WTC11 (cell line): ENCODE results near the gene CD163L1. TPM values are rescaled to one million over a fixed set of nuclear protein-coding genes. Genes with fewer than 3 reads are reported as not detected.

Experiments used
- ATAC-seq: fragments of 200-7000 bp; cut with Tn5 transposase; 2 replicates; pipeline ENCODE4 v1.10.0; 2021; ENCODE audit warnings: mild to moderate bottlenecking, moderate library complexity
- CTCF ChIA-PET: fragments of 300-600 bp; sonication (Branson Sonifier 250); formaldehyde crosslinking; loops from one replicate; lab custom pipeline; 2021; ENCODE audit warnings: antibody characterized with exemption; lab: Charles Lee
- POLR2A ChIA-PET: fragments of 350-600 bp; sonication (Branson Sonifier 250); formaldehyde crosslinking; loops from one replicate; lab custom pipeline; 2021; ENCODE audit warnings: antibody characterized with exemption; lab: Charles Lee
- DNase-seq: peaks from one replicate; pipeline ENCODE4 v3.0.0; 2021; ENCODE audit warnings: low spot score
- H3K27ac Mint-ChIP-seq: 2 replicates; pipeline ENCODE4 v1.8.0; 2021; ENCODE audit warnings: mixed read lengths
- H3K27me3 Mint-ChIP-seq: 2 replicates; pipeline ENCODE4 v1.8.0; 2021; ENCODE audit warnings: low read depth, mild to moderate bottlenecking, moderate library complexity, mixed read lengths
- H3K36me3 Mint-ChIP-seq: 2 replicates; pipeline ENCODE4 v1.8.0; 2021; ENCODE audit warnings: mixed read lengths
- H3K4me1 Mint-ChIP-seq: 2 replicates; pipeline ENCODE4 v1.8.0; 2022; ENCODE audit warnings: mixed read lengths
- H3K4me3 Mint-ChIP-seq: 2 replicates; pipeline ENCODE4 v1.8.0; 2021; ENCODE audit warnings: mild to moderate bottlenecking, moderate library complexity, mixed read lengths
- H3K9me3 Mint-ChIP-seq: 2 replicates; pipeline ENCODE4 v1.8.0; 2021; ENCODE audit warnings: mixed read lengths
- E2F5 ChIP-seq: sonication (generic); formaldehyde crosslinking; IDR thresholded peaks from 2 replicates; pipeline ENCODE4 v1.8.1; 2022; ENCODE audit warnings: mild to moderate bottlenecking, moderate library complexity, missing genetic modification reagents
- FOXK1 ChIP-seq: sonication (generic); formaldehyde crosslinking; IDR thresholded peaks from 2 replicates; pipeline ENCODE4 v1.8.0; 2022; ENCODE audit warnings: mild to moderate bottlenecking, moderate library complexity, missing genetic modification reagents
- FOXP1 ChIP-seq: sonication (generic); formaldehyde crosslinking; IDR thresholded peaks from 2 replicates; pipeline ENCODE4 v1.8.0; 2022; ENCODE audit warnings: missing genetic modification reagents, mild to moderate bottlenecking, moderate library complexity, borderline replicate concordance
- MXD4 ChIP-seq: fragments of 250-450 bp; sonication (Bioruptor Pico); IDR thresholded peaks from 2 replicates; pipeline ENCODE4 v1.8.0; 2021; ENCODE audit warnings: mild to moderate bottlenecking, moderate library complexity, borderline replicate concordance
- PRRX2 ChIP-seq: fragments of 250-450 bp; sonication (Bioruptor Pico); IDR thresholded peaks from 2 replicates; pipeline ENCODE4 v1.8.0; 2021; ENCODE audit warnings: mild to moderate bottlenecking
- SMAD3 ChIP-seq: sonication (generic); formaldehyde crosslinking; IDR thresholded peaks from 2 replicates; pipeline ENCODE4 v1.8.0; 2022; ENCODE audit warnings: missing genetic modification reagents, mild to moderate bottlenecking, borderline replicate concordance
- SMAD4 ChIP-seq: sonication (generic); formaldehyde crosslinking; IDR thresholded peaks from 2 replicates; pipeline ENCODE4 v1.8.0; 2022; ENCODE audit warnings: mild to moderate bottlenecking, missing genetic modification reagents
- total RNA-seq: library from RNA; stranded (reverse); gene quantifications from 3 replicates; pipeline ENCODE4 v1.2.3, GENCODE V29; 2021
- TF ChIP-seq, protein P1 (sequence below): fragments of 250-450 bp; sonication (Bioruptor Pico); conservative IDR thresholded peaks from 2 replicates; pipeline ENCODE4 v1.9.0; 2021; ENCODE audit warnings: mild to moderate bottlenecking
- TF ChIP-seq, protein P2 (sequence below): sonication (generic); formaldehyde crosslinking; IDR thresholded peaks from 2 replicates; pipeline ENCODE4 v1.8.0; 2022; ENCODE audit warnings: missing genetic modification reagents
- TF ChIP-seq, protein P3 (sequence below): sonication (generic); formaldehyde crosslinking; IDR thresholded peaks from 2 replicates; pipeline ENCODE4 v1.8.0; 2022; ENCODE audit warnings: mild to moderate bottlenecking, missing genetic modification reagents
- TF ChIP-seq, protein P4 (sequence below): sonication (generic); formaldehyde crosslinking; IDR thresholded peaks from 2 replicates; pipeline ENCODE4 v1.8.0; 2023; ENCODE audit warnings: missing genetic modification reagents
- TF ChIP-seq, protein P5 (sequence below): sonication (generic); formaldehyde crosslinking; conservative IDR thresholded peaks from 2 replicates; pipeline ENCODE4 v1.8.1; 2023; ENCODE audit warnings: mild to moderate bottlenecking, low read depth, missing genetic modification reagents, moderate library complexity

CD163L1 gene
- total RNA-seq, 1 experiment from 2014 or later = 0.26 TPM

DNA sequence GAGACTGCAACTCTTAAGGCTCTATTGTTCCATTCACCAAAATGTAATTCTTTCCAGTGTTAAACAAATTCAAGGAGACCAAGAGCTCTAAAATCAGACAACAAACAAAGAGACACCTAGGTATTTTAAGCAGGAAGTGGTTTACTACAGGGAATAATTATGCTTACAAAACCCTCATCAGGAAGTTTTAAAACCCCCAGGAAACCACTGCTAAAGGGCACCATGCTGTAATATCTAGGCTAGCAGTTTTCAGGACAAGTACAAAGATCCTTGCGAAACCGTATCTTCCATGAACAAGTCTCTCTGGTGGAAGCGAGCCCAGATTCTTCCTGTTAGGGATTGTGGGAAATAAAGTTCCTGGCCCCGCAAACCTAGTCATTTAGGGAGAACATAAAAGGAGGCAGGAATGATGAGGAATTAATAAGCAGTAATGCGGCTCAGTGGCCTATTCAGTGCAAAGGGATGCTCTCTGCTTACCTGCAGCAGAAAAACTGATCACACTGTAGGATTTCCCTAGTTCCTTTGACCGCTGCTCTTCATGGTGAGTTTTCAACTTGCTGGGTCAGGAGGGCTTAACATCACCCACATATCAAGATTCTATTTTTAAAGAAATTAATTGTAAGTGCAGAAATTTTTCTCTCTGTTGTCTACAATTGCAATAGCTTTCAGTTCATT, 97.3 kb downstream of the CD163L1 start:
- H3K4me3 Mint-ChIP-seq = no peak overlapping the region
- H3K9me3 Mint-ChIP-seq = peaks cover 46% of the 10 kb centered on the region
- peaks cover 40% of the 10 kb centered on the region for H3K36me3 Mint-ChIP-seq
- H3K4me1 Mint-ChIP-seq = peaks cover 7% of the 10 kb centered on the region
- ChIA-PET CTCF (no interaction called here), POLR2A (no interaction called here)
- DNase-seq (no peak), ATAC-seq (no peak)
- TF ChIP-seq, protein P1, sequence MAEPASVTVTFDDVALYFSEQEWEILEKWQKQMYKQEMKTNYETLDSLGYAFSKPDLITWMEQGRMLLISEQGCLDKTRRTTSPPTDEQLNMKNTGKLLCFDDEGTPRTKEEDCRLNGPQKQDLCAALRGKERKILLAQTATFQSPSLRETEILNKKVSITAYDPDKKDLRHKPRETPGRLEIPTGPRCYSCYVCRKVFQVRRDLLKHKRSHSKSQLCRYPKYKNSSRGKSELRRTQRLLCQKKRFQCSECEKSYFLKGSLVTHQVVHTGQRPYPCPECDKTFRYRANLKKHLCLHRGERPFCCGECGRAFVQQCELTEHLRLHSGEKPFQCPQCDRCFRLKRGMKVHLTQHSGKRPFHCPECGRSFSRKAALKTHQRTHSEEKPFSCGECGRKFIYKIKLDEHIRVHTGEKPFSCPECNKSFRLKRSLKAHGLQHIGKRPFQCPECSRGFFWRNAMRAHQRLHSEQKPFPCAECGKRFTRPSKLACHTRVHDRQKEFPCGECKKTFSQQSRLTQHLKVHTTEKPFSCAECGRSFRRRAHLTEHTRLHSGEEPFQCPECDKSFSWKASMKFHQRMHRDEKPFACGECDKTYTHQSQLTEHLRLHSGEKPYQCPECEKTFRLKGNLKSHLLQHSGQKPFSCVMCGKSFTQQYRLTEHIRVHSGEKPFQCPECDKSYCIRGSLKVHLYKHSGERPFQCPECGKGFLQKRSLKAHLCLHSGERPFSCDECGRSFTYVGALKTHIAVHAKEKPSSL (CRISPR knock-in tag) = no peak
- TF ChIP-seq, protein P2, sequence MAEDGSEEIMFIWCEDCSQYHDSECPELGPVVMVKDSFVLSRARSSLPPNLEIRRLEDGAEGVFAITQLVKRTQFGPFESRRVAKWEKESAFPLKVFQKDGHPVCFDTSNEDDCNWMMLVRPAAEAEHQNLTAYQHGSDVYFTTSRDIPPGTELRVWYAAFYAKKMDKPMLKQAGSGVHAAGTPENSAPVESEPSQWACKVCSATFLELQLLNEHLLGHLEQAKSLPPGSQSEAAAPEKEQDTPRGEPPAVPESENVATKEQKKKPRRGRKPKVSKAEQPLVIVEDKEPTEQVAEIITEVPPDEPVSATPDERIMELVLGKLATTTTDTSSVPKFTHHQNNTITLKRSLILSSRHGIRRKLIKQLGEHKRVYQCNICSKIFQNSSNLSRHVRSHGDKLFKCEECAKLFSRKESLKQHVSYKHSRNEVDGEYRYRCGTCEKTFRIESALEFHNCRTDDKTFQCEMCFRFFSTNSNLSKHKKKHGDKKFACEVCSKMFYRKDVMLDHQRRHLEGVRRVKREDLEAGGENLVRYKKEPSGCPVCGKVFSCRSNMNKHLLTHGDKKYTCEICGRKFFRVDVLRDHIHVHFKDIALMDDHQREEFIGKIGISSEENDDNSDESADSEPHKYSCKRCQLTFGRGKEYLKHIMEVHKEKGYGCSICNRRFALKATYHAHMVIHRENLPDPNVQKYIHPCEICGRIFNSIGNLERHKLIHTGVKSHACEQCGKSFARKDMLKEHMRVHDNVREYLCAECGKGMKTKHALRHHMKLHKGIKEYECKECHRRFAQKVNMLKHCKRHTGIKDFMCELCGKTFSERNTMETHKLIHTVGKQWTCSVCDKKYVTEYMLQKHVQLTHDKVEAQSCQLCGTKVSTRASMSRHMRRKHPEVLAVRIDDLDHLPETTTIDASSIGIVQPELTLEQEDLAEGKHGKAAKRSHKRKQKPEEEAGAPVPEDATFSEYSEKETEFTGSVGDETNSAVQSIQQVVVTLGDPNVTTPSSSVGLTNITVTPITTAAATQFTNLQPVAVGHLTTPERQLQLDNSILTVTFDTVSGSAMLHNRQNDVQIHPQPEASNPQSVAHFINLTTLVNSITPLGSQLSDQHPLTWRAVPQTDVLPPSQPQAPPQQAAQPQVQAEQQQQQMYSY (CRISPR knock-in tag) = no peak
- no peak for TF ChIP-seq FOXK1
- no peak for TF ChIP-seq FOXP1 (CRISPR knock-in tag)
- TF ChIP-seq, protein P3, sequence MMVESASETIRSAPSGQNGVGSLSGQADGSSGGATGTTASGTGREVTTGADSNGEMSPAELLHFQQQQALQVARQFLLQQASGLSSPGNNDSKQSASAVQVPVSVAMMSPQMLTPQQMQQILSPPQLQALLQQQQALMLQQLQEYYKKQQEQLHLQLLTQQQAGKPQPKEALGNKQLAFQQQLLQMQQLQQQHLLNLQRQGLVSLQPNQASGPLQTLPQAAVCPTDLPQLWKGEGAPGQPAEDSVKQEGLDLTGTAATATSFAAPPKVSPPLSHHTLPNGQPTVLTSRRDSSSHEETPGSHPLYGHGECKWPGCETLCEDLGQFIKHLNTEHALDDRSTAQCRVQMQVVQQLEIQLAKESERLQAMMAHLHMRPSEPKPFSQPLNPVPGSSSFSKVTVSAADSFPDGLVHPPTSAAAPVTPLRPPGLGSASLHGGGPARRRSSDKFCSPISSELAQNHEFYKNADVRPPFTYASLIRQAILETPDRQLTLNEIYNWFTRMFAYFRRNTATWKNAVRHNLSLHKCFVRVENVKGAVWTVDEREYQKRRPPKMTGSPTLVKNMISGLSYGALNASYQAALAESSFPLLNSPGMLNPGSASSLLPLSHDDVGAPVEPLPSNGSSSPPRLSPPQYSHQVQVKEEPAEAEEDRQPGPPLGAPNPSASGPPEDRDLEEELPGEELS = no peak
- TF ChIP-seq SMAD4 (CRISPR knock-in tag) = no peak
- TF ChIP-seq, protein P4, sequence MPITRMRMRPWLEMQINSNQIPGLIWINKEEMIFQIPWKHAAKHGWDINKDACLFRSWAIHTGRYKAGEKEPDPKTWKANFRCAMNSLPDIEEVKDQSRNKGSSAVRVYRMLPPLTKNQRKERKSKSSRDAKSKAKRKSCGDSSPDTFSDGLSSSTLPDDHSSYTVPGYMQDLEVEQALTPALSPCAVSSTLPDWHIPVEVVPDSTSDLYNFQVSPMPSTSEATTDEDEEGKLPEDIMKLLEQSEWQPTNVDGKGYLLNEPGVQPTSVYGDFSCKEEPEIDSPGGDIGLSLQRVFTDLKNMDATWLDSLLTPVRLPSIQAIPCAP = no peak
- TF ChIP-seq, protein P5, sequence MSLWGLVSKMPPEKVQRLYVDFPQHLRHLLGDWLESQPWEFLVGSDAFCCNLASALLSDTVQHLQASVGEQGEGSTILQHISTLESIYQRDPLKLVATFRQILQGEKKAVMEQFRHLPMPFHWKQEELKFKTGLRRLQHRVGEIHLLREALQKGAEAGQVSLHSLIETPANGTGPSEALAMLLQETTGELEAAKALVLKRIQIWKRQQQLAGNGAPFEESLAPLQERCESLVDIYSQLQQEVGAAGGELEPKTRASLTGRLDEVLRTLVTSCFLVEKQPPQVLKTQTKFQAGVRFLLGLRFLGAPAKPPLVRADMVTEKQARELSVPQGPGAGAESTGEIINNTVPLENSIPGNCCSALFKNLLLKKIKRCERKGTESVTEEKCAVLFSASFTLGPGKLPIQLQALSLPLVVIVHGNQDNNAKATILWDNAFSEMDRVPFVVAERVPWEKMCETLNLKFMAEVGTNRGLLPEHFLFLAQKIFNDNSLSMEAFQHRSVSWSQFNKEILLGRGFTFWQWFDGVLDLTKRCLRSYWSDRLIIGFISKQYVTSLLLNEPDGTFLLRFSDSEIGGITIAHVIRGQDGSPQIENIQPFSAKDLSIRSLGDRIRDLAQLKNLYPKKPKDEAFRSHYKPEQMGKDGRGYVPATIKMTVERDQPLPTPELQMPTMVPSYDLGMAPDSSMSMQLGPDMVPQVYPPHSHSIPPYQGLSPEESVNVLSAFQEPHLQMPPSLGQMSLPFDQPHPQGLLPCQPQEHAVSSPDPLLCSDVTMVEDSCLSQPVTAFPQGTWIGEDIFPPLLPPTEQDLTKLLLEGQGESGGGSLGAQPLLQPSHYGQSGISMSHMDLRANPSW = no peak
- no peak for TF ChIP-seq MXD4 (CRISPR knock-in tag)
- TF ChIP-seq PRRX2 = no peak
- peak overlapping the region; percentile 30; the same call in 1 of the 2 replicates for H3K27ac Mint-ChIP-seq
- H3K27me3 Mint-ChIP-seq = no peaks in the 10 kb centered on the region; the same call in 1 of the 2 replicates

- Mint-ChIP-seq H3K4me1 (peaks cover 7% of the 10 kb centered on the region), H3K4me3 (no peak overlapping the region), H3K27me3 (no peaks in the 10 kb centered on the region; the same call in 1 of the 2 replicates), H3K36me3 (peaks cover 44% of the 10 kb centered on the region), H3K27ac (no peak overlapping the region), H3K9me3 (peaks cover 53% of the 10 kb centered on the region)
- ChIA-PET CTCF (no interaction called here), POLR2A (no interaction called here)
- no peak for DNase-seq
- TF ChIP-seq E2F5 (CRISPR knock-in tag) (no peak), SMAD3 (CRISPR knock-in tag) (no peak)
- ATAC-seq = no peak
These were observed 98.9 kb downstream of the CD163L1 start for GRCh38 chr12:7344833-7345606.
